Neural progenitor cell (in vitro differentiated cells): Measurements from ENCODE around the gene USP14. TPM values are rescaled to one million over a fixed set of nuclear protein-coding genes. Genes with fewer than 3 reads are reported as not detected.
"Not testable (repeated sequence)": the region's sequence is repeated elsewhere in the genome, so short reads cannot be mapped to it uniquely, and the experiment has no call there.

ENCODE experiments used
- DNase-seq: peaks from one replicate; pipeline ENCODE4 v3.0.0-alpha.2; 2016; ENCODE audit warnings: low spot score
- H2AFZ ChIP-seq: fragments of 200-600 bp; sonication (generic); replicated peaks from 2 replicates; pipeline ENCODE4 v1.6.1; 2016; ENCODE audit warnings: antibody characterized with exemption
- H3F3A ChIP-seq: fragments of 200-600 bp; sonication (generic); 2 replicates; pipeline ENCODE4 v1.6.1; 2016; ENCODE audit warnings: antibody characterized with exemption, low read depth
- H3K27ac ChIP-seq: fragments of 200-600 bp; sonication (generic); 2 replicates; pipeline ENCODE4 v1.5.1; 2016; ENCODE audit warnings: mild to moderate bottlenecking
- H3K27me3 ChIP-seq: fragments of 200-600 bp; sonication (generic); 2 replicates; pipeline ENCODE4 v1.6.1; 2016; ENCODE audit warnings: mild to moderate bottlenecking, moderate library complexity
- H3K36me3 ChIP-seq: fragments of 200-600 bp; sonication (generic); 2 replicates; pipeline ENCODE4 v1.5.1; 2016
- H3K4me1 ChIP-seq: fragments of 200-600 bp; sonication (generic); 2 replicates; pipeline ENCODE4 v1.6.1; 2016; ENCODE audit warnings: mixed run types
- H3K4me2 ChIP-seq: fragments of 200-600 bp; sonication (generic); 2 replicates; pipeline ENCODE4 v1.6.1; 2016
- H3K4me3 ChIP-seq: fragments of 200-600 bp; sonication (generic); 2 replicates; pipeline ENCODE4 v1.5.1; 2016
- H3K79me2 ChIP-seq: fragments of 200-600 bp; sonication (generic); 2 replicates; pipeline ENCODE4 v1.6.1; 2016; ENCODE audit warnings: low read depth
- H3K9ac ChIP-seq: fragments of 200-600 bp; sonication (generic); 2 replicates; pipeline ENCODE4 v1.6.1; 2016
- H3K9me3 ChIP-seq: fragments of 200-600 bp; sonication (generic); 2 replicates; pipeline ENCODE4 v1.5.1; 2016; ENCODE audit warnings: low read depth
- H4K20me1 ChIP-seq: fragments of 200-600 bp; sonication (generic); 2 replicates; pipeline ENCODE4 v1.6.1; 2016; ENCODE audit warnings: low read depth
- H3K27ac Mint-ChIP-seq: 3 replicates; pipeline ENCODE4 v1.8.0; 2021; ENCODE audit warnings: mixed read lengths
- H3K27me3 Mint-ChIP-seq: 2 replicates; pipeline ENCODE4 v1.8.0; 2022; ENCODE audit warnings: low read depth, mild to moderate bottlenecking, inconsistent platforms, moderate library complexity, mixed read lengths; ENCODE audit not compliant: insufficient read depth
- H3K36me3 Mint-ChIP-seq: 3 replicates; pipeline ENCODE4 v1.8.0; 2021; ENCODE audit warnings: mixed read lengths
- H3K4me1 Mint-ChIP-seq: 3 replicates; pipeline ENCODE4 v1.8.0; 2021; ENCODE audit warnings: mixed read lengths
- H3K4me3 Mint-ChIP-seq: 3 replicates; pipeline ENCODE4 v1.8.0; 2021; ENCODE audit warnings: mild to moderate bottlenecking, moderate library complexity, mixed read lengths
- H3K9me3 Mint-ChIP-seq: 3 replicates; pipeline ENCODE4 v1.8.0; 2020; ENCODE audit warnings: mixed read lengths
- EZH2 ChIP-seq: fragments of 200-600 bp; sonication (generic); IDR thresholded peaks from 2 replicates; pipeline ENCODE4 v1.6.1; 2017; ENCODE audit warnings: antibody characterized with exemption, mild to moderate bottlenecking, moderate library complexity
- EZH2phosphoT487 ChIP-seq: fragments of 200-600 bp; sonication (generic); IDR thresholded peaks from 2 replicates; pipeline ENCODE4 v1.6.1; 2017; ENCODE audit warnings: antibody characterized with exemption
- total RNA-seq: library from RNA; depleted of rRNA; stranded (reverse); fragments of >200 nt; gene quantifications from 2 replicates; pipeline ENCODE4 v1.2.3, GENCODE V29; 2015; ENCODE audit warnings: low replicate concordance
- TF ChIP-seq, protein P1 (sequence below): fragments of 200-600 bp; sonication (generic); IDR thresholded peaks from 2 replicates; pipeline ENCODE4 v1.5.1; 2017; ENCODE audit warnings: antibody characterized with exemption, mild to moderate bottlenecking

The USP14 gene
- total RNA-seq, 1 donor from 2014 or later: 38.9 TPM

DNA sequence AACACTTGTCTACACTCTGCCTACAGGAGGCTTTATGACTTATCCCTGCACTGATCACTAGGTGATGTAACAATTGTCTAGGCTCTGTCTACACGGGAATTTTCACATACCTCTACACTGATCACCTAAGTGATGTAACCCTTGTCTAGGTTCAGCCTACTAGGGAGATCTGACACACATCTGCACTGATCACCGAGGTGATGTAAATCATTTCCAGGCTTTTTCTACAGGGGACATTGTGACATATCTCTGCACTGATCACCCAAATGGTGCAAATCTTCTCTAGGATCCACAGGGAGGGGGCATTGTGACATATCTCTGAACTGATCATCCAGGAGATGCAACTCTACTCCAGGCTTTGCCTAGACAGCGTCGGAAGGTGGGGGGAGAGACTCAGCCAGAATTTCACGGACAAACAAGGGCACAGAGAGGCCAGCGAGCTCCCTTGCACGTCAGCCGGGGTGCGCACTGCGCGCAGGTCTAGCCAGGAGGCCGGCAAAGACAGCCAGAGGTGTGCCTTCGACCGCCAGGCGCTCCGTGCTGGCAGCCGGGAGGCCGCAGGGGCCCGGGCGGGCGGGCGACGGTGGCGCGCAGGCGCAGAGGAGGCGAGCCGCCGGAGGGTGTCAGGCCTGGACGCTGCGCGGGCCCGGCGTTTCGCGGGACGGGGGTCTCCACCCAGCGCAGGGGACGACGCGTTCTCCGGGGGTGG is 46.9 kb upstream of the USP14 start:
- H3F3A ChIP-seq: no peaks in the 10 kb centered on the region
- H3K27me3 ChIP-seq: peaks cover 10% of the 10 kb centered on the region
- no peak overlapping the region for H3K27ac ChIP-seq
- no peaks in the 10 kb centered on the region for H3K79me2 ChIP-seq
- Mint-ChIP-seq H3K4me3 (peak overlapping the region; percentile 89), H3K9me3 (peaks cover 47% of the 10 kb centered on the region), H3K27me3 (peaks cover 32% of the 10 kb centered on the region), H3K36me3 (peaks cover 7% of the 10 kb centered on the region), H3K4me1 (peaks cover 7% of the 10 kb centered on the region), H3K27ac (peak overlapping the region; percentile 71)
- H4K20me1 ChIP-seq: no peaks in the 10 kb centered on the region
- H3K36me3 ChIP-seq: no peaks in the 10 kb centered on the region
- H2AFZ ChIP-seq: no peak overlapping the region
- no peak overlapping the region for H3K4me3 ChIP-seq
- H3K9me3 ChIP-seq: no peaks in the 10 kb centered on the region
- H3K4me2 ChIP-seq: peak overlapping the region; percentile 18
- H3K4me1 ChIP-seq: no peaks in the 10 kb centered on the region
- TF ChIP-seq EZH2: no peak
- TF ChIP-seq, protein P1, sequence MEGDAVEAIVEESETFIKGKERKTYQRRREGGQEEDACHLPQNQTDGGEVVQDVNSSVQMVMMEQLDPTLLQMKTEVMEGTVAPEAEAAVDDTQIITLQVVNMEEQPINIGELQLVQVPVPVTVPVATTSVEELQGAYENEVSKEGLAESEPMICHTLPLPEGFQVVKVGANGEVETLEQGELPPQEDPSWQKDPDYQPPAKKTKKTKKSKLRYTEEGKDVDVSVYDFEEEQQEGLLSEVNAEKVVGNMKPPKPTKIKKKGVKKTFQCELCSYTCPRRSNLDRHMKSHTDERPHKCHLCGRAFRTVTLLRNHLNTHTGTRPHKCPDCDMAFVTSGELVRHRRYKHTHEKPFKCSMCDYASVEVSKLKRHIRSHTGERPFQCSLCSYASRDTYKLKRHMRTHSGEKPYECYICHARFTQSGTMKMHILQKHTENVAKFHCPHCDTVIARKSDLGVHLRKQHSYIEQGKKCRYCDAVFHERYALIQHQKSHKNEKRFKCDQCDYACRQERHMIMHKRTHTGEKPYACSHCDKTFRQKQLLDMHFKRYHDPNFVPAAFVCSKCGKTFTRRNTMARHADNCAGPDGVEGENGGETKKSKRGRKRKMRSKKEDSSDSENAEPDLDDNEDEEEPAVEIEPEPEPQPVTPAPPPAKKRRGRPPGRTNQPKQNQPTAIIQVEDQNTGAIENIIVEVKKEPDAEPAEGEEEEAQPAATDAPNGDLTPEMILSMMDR: no peak
- no peak for TF ChIP-seq EZH2phosphoT487
- DNase-seq: peak; percentile 82
- no peak overlapping the region for H3K9ac ChIP-seq

DNA sequence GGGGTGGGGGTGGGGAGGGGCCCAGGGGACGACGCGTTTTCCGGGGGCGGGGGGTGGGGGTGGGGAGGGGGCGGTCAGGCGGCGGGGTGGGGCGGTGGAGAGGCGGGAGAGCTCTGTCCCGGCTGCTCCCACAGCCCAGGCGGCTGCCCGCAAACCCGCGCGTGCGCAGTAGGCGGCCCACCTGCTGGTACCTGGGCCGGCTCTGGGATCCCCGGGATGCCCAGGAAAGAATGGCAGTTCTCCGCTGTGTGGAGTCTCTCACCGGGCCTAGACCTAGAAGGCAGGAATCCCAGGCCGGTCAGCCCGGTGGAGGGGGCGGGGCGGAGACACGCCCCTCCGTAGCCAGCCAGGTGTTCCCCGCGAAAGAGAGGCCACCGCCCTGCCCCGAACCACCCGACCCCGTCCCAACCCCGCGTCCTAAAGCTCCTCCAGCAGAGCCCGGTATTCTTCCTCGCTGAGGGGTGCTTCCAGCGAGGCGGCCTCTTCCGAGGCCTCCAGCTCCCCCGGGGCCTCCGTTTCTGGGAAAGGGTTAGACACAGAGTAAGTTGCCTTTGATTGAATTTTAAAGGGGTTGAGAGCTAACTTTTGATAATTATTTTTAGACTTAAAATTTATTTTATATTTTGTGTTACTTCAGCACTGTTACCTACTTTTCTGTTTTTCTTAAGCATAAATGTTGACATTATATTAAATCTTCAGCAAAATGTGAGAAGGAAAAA is 46.2 kb upstream of the USP14 start:
- H3K36me3 ChIP-seq, H3F3A ChIP-seq, H3K27ac ChIP-seq, H3K36me3 Mint-ChIP-seq, H3K4me1 Mint-ChIP-seq, DNase-seq, H3K79me2 ChIP-seq, H2AFZ ChIP-seq, H3K27ac Mint-ChIP-seq, H3K4me1 ChIP-seq, H4K20me1 ChIP-seq, H3K9me3 ChIP-seq, H3K9ac ChIP-seq: not testable (repeated sequence)
- H3K4me3 Mint-ChIP-seq: peak overlapping the region; percentile 78
- H3K9me3 Mint-ChIP-seq: peaks cover 40% of the 10 kb centered on the region
- H3K27me3 Mint-ChIP-seq: peaks cover 30% of the 10 kb centered on the region
- Histone ChIP-seq H3K4me3 (peak overlapping the region; percentile 22), H3K27me3 (peaks cover 10% of the 10 kb centered on the region), H3K4me2 (peak overlapping the region; percentile 55)

DNA sequence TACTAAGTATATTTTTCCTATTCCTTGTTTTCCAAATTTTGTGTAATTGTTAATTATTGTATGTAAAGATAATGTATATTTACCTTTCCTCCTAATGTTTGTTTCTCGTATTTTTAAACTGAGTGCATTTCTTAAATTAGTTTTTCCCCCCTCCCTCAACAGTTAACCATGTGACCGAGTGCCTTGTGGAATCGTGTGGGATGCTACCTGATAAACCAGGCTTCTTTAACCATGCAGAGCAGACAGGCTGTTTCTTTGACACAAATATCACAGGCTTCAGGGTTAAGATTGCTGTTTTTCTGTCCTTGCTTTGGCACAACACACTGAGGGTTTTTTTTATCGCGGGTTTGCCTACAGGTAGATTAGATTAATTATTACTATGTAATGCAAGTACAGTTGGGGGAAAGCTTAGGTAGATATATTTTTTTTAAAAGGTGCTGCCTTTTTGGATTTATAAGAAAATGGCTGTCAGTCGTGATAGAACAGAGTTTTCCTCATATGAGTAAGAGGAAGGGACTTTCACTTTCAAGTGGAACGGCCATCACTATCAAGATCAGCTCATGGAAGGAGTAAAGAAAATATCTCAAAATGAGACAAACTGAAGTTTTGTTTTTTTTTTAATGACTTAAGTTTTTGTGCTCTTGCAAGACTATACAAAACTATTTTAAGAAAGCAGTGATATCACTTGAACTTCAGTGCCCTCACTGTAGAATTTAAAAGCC is 37.7 kb upstream of the USP14 start:
- H2AFZ ChIP-seq, DNase-seq, H3K9ac ChIP-seq, H3K4me3 ChIP-seq, H3K4me3 Mint-ChIP-seq, H3K9me3 Mint-ChIP-seq, H3K4me1 ChIP-seq, H3K36me3 Mint-ChIP-seq, H3K9me3 ChIP-seq, H3K4me2 ChIP-seq, H3K79me2 ChIP-seq, H3K36me3 ChIP-seq, H3K4me1 Mint-ChIP-seq, H3K27me3 Mint-ChIP-seq, H4K20me1 ChIP-seq, H3K27ac Mint-ChIP-seq, H3F3A ChIP-seq, H3K27me3 ChIP-seq, H3K27ac ChIP-seq: not testable (repeated sequence)

DNA sequence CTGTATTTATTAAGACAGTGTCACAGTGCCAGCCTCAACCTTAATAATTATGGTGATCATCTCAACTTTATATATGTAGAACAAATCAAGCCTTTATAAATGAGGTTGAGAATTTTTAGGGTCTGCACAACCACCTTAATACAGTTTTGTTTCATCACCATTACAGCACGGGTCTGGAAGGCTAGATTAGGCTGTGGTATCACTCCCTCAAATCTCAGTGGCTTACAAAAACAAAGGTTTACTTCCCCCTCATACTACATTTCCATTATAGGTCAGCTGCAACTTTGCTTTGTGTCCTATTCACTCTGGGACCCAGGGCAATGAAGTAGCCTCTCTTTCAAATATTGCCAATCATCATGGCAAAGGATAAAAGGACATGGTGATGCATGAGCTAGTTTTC is 23.3 kb upstream of the USP14 start:
- H3K4me1 ChIP-seq: no peaks in the 10 kb centered on the region
- H4K20me1 ChIP-seq: no peaks in the 10 kb centered on the region
- H3K9ac ChIP-seq: no peak overlapping the region
- Mint-ChIP-seq H3K4me3 (no peak overlapping the region), H3K27me3 (no peaks in the 10 kb centered on the region), H3K4me1 (no peaks in the 10 kb centered on the region), H3K27ac (no peak overlapping the region), H3K9me3 (peaks cover 10% of the 10 kb centered on the region), H3K36me3 (no peaks in the 10 kb centered on the region)
- H3K4me3 ChIP-seq: no peak overlapping the region
- DNase-seq: no peak
- H3K36me3 ChIP-seq: no peaks in the 10 kb centered on the region
- H3F3A ChIP-seq: no peaks in the 10 kb centered on the region
- no peak overlapping the region for H3K27ac ChIP-seq
- no peaks in the 10 kb centered on the region for H3K79me2 ChIP-seq
- no peaks in the 10 kb centered on the region for H3K9me3 ChIP-seq
- H2AFZ ChIP-seq: no peak overlapping the region
- no peak overlapping the region for H3K4me2 ChIP-seq
- TF ChIP-seq EZH2phosphoT487: no peak
- TF ChIP-seq, protein P1: no peak
- no peaks in the 10 kb centered on the region for H3K27me3 ChIP-seq
